Endothelial cell of umbilical vein (primary cell): ENCODE results near the gene PARVA. TPM values are rescaled to one million over a fixed set of nuclear protein-coding genes. Genes with fewer than 3 reads are reported as not detected.

ENCODE experiments used
- BruUV-seq: library from RNA; stranded (reverse); fragments of 400-500 nt; replicated peaks from 2 replicates; lab custom pipeline; 2021; lab: Mats Ljungman, UMichigan
- CTCF ChIA-PET: fragments of 300-600, 350-600 bp; sonication (Branson Sonifier 250); formaldehyde crosslinking; loops from one replicate; lab custom pipeline; 2021; ENCODE audit warnings: antibody characterized with exemption, inconsistent platforms; lab: Charles Lee
- POLR2A ChIA-PET: fragments of 300-600, 350-600 bp; sonication (Branson Sonifier 250); formaldehyde crosslinking; loops from one replicate; lab custom pipeline; 2021; ENCODE audit warnings: antibody characterized with exemption, inconsistent platforms; lab: Charles Lee
- DNase-seq: peaks from one replicate; pipeline ENCODE4 v3.0.0-alpha.2; 2011; ENCODE audit warnings: low read depth, low spot score
- FAIRE-seq: peaks from 2 replicates; lab custom pipeline; 2011; peaks lifted over from hg19 to GRCh38; lab: Jason Lieb, UNC
- H2AFZ ChIP-seq: 2 replicates; pipeline ENCODE4 v1.6.0; 2012; ENCODE audit warnings: low read depth, low read length, control low read depth, inconsistent platforms
- H3K27ac ChIP-seq: 2 replicates; pipeline ENCODE4 v1.5.1; 2011; ENCODE audit warnings: low read depth, mild to moderate bottlenecking, control low read depth, low read length, moderate library complexity; ENCODE audit not compliant: insufficient read depth
- H3K27me3 ChIP-seq, 2 experiments: 2 replicates each; pipeline versions ENCODE4 v1.6.0 to v1.6.1; 2011; ENCODE audit warnings: low read length in 2 of 2, mixed read lengths in 1 of 2; ENCODE audit not compliant: control insufficient read depth in 2 of 2, insufficient read depth in 2 of 2
- H3K36me3 ChIP-seq, 2 experiments: 2 replicates in 1 of 2; 3 replicates in 1 of 2; pipeline ENCODE4 v1.5.1; 2011; ENCODE audit warnings: low read length in 2 of 2, mild to moderate bottlenecking in 1 of 2, moderate library complexity in 1 of 2; ENCODE audit not compliant: control insufficient read depth in 2 of 2, insufficient read depth in 2 of 2; ENCODE audit errors: extremely low read depth in 1 of 2
- H3K4me1 ChIP-seq: 3 replicates; pipeline ENCODE4 v1.5.1; 2011; ENCODE audit warnings: mild to moderate bottlenecking, low read length; ENCODE audit not compliant: control insufficient read depth, insufficient read depth; ENCODE audit errors: extremely low read depth
- H3K4me2 ChIP-seq: 2 replicates; pipeline ENCODE4 v1.6.1; 2011; ENCODE audit warnings: low read length, control low read depth, mixed read lengths; ENCODE audit not compliant: insufficient read depth
- H3K4me3 ChIP-seq, 3 experiments: fragments of 200-600 bp in 1 of 3; sonication (generic), shearing (Covaris generic) in 1 of 3; replicated peaks in 1 of 3; 2 replicates each; pipeline ENCODE4 v1.5.1; 2011 to 2016; ENCODE audit warnings: control low read depth in 3 of 3, low read length in 3 of 3, mild to moderate bottlenecking in 2 of 3, inconsistent platforms in 1 of 3, low read depth in 1 of 3, moderate library complexity in 1 of 3; ENCODE audit not compliant: insufficient read depth in 1 of 3
- H3K79me2 ChIP-seq: 2 replicates; pipeline ENCODE4 v1.6.0; 2012; ENCODE audit warnings: low read length, inconsistent platforms; ENCODE audit not compliant: control insufficient read depth, insufficient read depth
- H3K9ac ChIP-seq: replicated peaks from 2 replicates; pipeline ENCODE3; 2011; ENCODE audit warnings: low read length, control low read depth; ENCODE audit not compliant: insufficient read depth; ENCODE audit errors: extremely low read depth
- H3K9me1 ChIP-seq: replicated peaks from 3 replicates; pipeline ENCODE4 v1.6.0; 2011; ENCODE audit warnings: mild to moderate bottlenecking, low read length; ENCODE audit not compliant: control insufficient read depth, insufficient read depth; ENCODE audit errors: extremely low read depth
- H3K9me3 ChIP-seq: replicated peaks from 2 replicates; pipeline ENCODE4 v1.5.1; 2012; ENCODE audit warnings: low read length, inconsistent platforms; ENCODE audit not compliant: control insufficient read depth, insufficient read depth
- H4K20me1 ChIP-seq: replicated peaks from 2 replicates; pipeline ENCODE3; 2011; ENCODE audit warnings: mild to moderate bottlenecking, low read length; ENCODE audit not compliant: control insufficient read depth, insufficient read depth; ENCODE audit errors: extremely low read depth
- CTCF ChIP-seq, 2 donors: IDR thresholded peaks; 1 replicate in 1 of 2; 2 replicates in 1 of 2; pipeline ENCODE4 v1.5.1; 2011; ENCODE audit warnings: low read length in 2 of 2, mild to moderate bottlenecking in 2 of 2, moderate library complexity in 2 of 2, control low read depth in 1 of 2, inconsistent platforms in 1 of 2, low read depth in 1 of 2; ENCODE audit not compliant: insufficient read depth in 1 of 2; ENCODE audit errors: extremely low read depth in 1 of 2
- EZH2 ChIP-seq: IDR thresholded peaks from 2 replicates; pipeline ENCODE4 v1.6.1; 2012; ENCODE audit warnings: borderline replicate concordance, low read depth, mild to moderate bottlenecking, moderate library complexity, low read length, inconsistent platforms; ENCODE audit not compliant: severe bottlenecking
- FOS ChIP-seq: IDR thresholded peaks from 2 replicates; pipeline ENCODE4 v1.6.1; 2011; ENCODE audit warnings: mild to moderate bottlenecking, low read length, moderate library complexity, borderline replicate concordance; ENCODE audit not compliant: insufficient read depth
- GATA2 ChIP-seq: IDR thresholded peaks from 2 replicates; pipeline ENCODE4 v1.7.0; 2011; ENCODE audit warnings: low read depth, mild to moderate bottlenecking, moderate library complexity, mixed read lengths, low read length; ENCODE audit not compliant: insufficient read length, insufficient read depth
- JUN ChIP-seq: IDR thresholded peaks from 2 replicates; pipeline ENCODE4 v1.6.1; 2011; ENCODE audit warnings: borderline replicate concordance, low read depth; ENCODE audit not compliant: insufficient read length, insufficient read depth
- MAX ChIP-seq: IDR thresholded peaks from 2 replicates; pipeline ENCODE4 v1.6.1; 2011; ENCODE audit not compliant: insufficient read depth, insufficient read length
- MYC ChIP-seq: IDR thresholded peaks from one replicate; pipeline ENCODE4 v1.6.1; 2011; ENCODE audit warnings: mild to moderate bottlenecking, low read depth, low read length
- POLR2A ChIP-seq: IDR thresholded peaks from 2 replicates; pipeline ENCODE4 v1.6.1; 2012; ENCODE audit warnings: low read depth, mild to moderate bottlenecking, control low read depth, low read length
- POLR2AphosphoS5 ChIP-seq: IDR thresholded peaks from 2 replicates; pipeline ENCODE4 v1.6.1; 2012; ENCODE audit warnings: low read depth, mild to moderate bottlenecking, control low read depth, low read length, moderate library complexity; ENCODE audit not compliant: insufficient read depth
- dilution Hi-C: fragments of 300-500 bp; cut with MboI; formaldehyde crosslinking; loops from one replicate; pipeline ENCODE4 v1.15.0; 2019; ENCODE audit warnings: low sequenced_read_pairs; ENCODE audit not compliant: extremely low pct_ligation_motif_present
- intact Hi-C: fragments of 100-400 bp; cut with micrococcal nuclease; formaldehyde crosslinking; loops from one replicate; pipeline ENCODE4 v1.10.0; 2022
- polyA plus RNA-seq, 4 experiments: library from polyadenylated mRNA; depleted of rRNA in 3 of 4; stranded (reverse) in 3 of 4; unstranded in 1 of 4; fragments of >200 nt; gene quantifications; 2 replicates each; pipeline versions ENCODE4 v1.2.1 to v1.2.3, GENCODE V29; 2011 to 2012; ENCODE audit warnings: missing spikeins in 1 of 4
- total RNA-seq: library from RNA; stranded (reverse); gene quantifications from 2 replicates; pipeline ENCODE4 v1.2.3, GENCODE V29; 2021

Gene PARVA
- total and polyA plus RNA-seq, 2 donors (not counting 3 experiments of a cell fraction or from before 2014, with no cell fraction given) = 40.6 to 104 TPM

- no peak overlapping the region for H3K4me2 ChIP-seq
- no peaks in the 10 kb centered on the region for H3K9me1 ChIP-seq
- CTCF ChIA-PET = interaction anchor here (1.6 to 1.7 kb wide), 2 partner anchors 10 to 59 kb away, joined by 5 to 6 read pairs; no protein-coding TSS in a partner anchor
- no peak overlapping the region for H2AFZ ChIP-seq
- no peaks in the 10 kb centered on the region for H3K36me3 ChIP-seq
- peaks cover 4% of the 10 kb centered on the region for H4K20me1 ChIP-seq
- no TSS peak for BruUV-seq
- FAIRE-seq (no peak), DNase-seq (no peak)
- no peak for TF ChIP-seq MYC
- no peak for TF ChIP-seq CTCF (IDR thresholded peaks at IDR 0.05; ENCODE audit: extremely low read depth in 1 of 2, insufficient read depth in 1 of 2, low read depth in 1 of 2, low read length in 2 of 2)
- TF ChIP-seq FOS = no peak
- TF ChIP-seq POLR2A = no peak
- no peak for TF ChIP-seq MAX
- no peak for TF ChIP-seq GATA2
- TF ChIP-seq POLR2AphosphoS5 = no peak
- TF ChIP-seq JUN = no peak
- no peak for TF ChIP-seq EZH2
- H3K27me3 ChIP-seq = no peaks in the 10 kb centered on the region
- intact Hi-C loops (no loop called here), dilution Hi-C loops (no loop called here)
- no peak overlapping the region for H3K9ac ChIP-seq
- H3K9me3 ChIP-seq = no peaks in the 10 kb centered on the region
- POLR2A ChIA-PET = no interaction called here
- no peak overlapping the region for H3K27ac ChIP-seq
- H3K4me1 ChIP-seq = no peaks in the 10 kb centered on the region
- H3K4me3 ChIP-seq = no peak overlapping the region
- H3K79me2 ChIP-seq = peaks cover 81% of the 10 kb centered on the region
Observed at GRCh38 chr11:12389676-12390657, 12.6 kb downstream of the PARVA start.
